Activated T-cell treated with anti-CD3 and anti-CD28 coated beads, Interleukin-2, amount 50 U/mL, for 72 hours (primary cell): ENCODE results near the gene DIP2C. TPM values are rescaled to one million over a fixed set of nuclear protein-coding genes. Genes with fewer than 3 reads are reported as not detected.

Source experiments
- ATAC-seq, 2 donors: fragments of 150-1000 bp; cut with Tn5 transposase; replicated peaks in 1 of 2; 2 replicates each; pipeline ENCODE4 v1.10.0; 2021; ENCODE audit warnings: moderate library complexity in 2 of 2, mild to moderate bottlenecking in 1 of 2
- DNase-seq, 2 donors: peaks; one replicate each; pipeline ENCODE4 v3.0.0; 2021 to 2022; ENCODE audit warnings: mixed read lengths in 1 of 2
- H3K27ac Mint-ChIP-seq: one replicate; pipeline ENCODE4 v1.8.0; 2022; ENCODE audit warnings: mild to moderate bottlenecking, moderate library complexity, mixed read lengths
- H3K27me3 Mint-ChIP-seq: one replicate; pipeline ENCODE4 v1.8.0; 2022; ENCODE audit warnings: low read depth, mixed read lengths
- H3K36me3 Mint-ChIP-seq, 2 donors: one replicate each; pipeline ENCODE4 v1.8.0; 2022; ENCODE audit warnings: mixed read lengths in 2 of 2, mild to moderate bottlenecking in 1 of 2; ENCODE audit not compliant: insufficient read depth in 2 of 2
- H3K4me1 Mint-ChIP-seq: one replicate; pipeline ENCODE4 v1.8.0; 2022; ENCODE audit warnings: low read depth, mixed read lengths
- H3K4me3 Mint-ChIP-seq, 2 donors: one replicate each; pipeline ENCODE4 v1.8.0; 2022; ENCODE audit warnings: mild to moderate bottlenecking in 2 of 2, mixed read lengths in 2 of 2, moderate library complexity in 2 of 2
- H3K9me3 Mint-ChIP-seq, 2 donors: one replicate each; pipeline ENCODE4 v1.8.0; 2022; ENCODE audit warnings: mixed read lengths in 2 of 2
- total RNA-seq, 2 donors: library from RNA; stranded (reverse); gene quantifications; one replicate each; pipeline ENCODE4 v1.2.3, GENCODE V29; 2022

Gene DIP2C
- total RNA-seq, 2 donors from 2014 or later, result 0.70 to 1.6 TPM

DNA sequence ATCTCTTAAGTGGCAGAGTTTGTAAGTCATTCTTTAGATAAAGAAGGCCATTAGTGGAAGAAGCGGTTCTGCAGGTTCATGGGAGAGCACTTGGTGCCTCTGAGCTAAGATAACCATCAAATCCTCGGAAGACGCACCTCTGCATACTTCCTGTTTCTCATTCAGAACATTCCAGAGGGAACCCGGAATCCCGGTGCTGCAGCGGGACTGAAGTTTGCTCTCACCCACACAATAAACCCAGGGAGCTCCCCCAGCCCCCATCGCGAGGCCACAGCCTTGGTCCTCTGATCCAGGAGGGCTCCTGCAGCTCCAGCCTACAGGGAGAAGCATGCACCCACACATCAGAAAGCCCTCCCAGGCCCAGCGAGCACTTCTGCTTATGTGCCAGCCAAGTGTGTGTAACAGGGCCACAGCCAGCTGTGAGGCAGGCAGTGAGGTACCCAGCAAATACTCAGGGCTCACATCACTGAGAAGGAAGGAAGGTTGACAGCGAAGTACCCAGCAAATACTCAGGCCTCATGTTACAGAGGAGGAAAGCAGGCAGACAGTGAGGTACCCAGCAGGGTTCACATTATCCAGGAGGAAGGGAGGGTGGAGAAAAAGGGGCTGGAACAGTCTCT, 142.4 kb downstream of the DIP2C start:
- ATAC-seq, result no peak
- Mint-ChIP-seq H3K4me3 (no peak overlapping the region), H3K27ac (no peak overlapping the region), H3K4me1 (peaks cover 5% of the 10 kb centered on the region), H3K27me3 (peaks cover 26% of the 10 kb centered on the region), H3K9me3 (no peaks in the 10 kb centered on the region), H3K36me3 (no peaks in the 10 kb centered on the region)
- no peak for DNase-seq

DNA sequence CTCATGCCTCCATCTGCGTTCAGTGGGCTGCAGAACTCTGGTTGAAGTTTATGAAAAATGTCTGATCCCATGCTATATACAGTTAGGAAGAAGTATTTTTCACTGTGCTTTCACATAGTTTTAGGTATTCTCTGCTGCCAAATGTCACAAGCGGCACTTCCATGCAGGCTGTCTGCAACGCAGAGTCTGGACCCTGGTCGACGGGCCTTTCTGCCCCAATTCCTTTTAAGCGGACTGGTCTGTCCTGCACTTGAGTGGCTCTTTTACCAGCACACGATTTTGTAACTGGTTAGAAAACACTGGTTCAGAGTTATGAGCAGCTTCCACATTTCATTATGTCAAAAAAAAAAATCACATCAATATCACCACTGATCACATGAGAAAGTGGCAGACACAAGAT, 143.0 kb downstream of the DIP2C start:
- DNase-seq, result no peak
- ATAC-seq, result no peak
- H3K9me3 Mint-ChIP-seq, result no peaks in the 10 kb centered on the region
- no peak overlapping the region for H3K27ac Mint-ChIP-seq
- peaks cover 32% of the 10 kb centered on the region for H3K27me3 Mint-ChIP-seq
- H3K4me1 Mint-ChIP-seq, result peaks cover 10% of the 10 kb centered on the region
- H3K36me3 Mint-ChIP-seq, result no peaks in the 10 kb centered on the region
- H3K4me3 Mint-ChIP-seq, result no peak overlapping the region

DNA sequence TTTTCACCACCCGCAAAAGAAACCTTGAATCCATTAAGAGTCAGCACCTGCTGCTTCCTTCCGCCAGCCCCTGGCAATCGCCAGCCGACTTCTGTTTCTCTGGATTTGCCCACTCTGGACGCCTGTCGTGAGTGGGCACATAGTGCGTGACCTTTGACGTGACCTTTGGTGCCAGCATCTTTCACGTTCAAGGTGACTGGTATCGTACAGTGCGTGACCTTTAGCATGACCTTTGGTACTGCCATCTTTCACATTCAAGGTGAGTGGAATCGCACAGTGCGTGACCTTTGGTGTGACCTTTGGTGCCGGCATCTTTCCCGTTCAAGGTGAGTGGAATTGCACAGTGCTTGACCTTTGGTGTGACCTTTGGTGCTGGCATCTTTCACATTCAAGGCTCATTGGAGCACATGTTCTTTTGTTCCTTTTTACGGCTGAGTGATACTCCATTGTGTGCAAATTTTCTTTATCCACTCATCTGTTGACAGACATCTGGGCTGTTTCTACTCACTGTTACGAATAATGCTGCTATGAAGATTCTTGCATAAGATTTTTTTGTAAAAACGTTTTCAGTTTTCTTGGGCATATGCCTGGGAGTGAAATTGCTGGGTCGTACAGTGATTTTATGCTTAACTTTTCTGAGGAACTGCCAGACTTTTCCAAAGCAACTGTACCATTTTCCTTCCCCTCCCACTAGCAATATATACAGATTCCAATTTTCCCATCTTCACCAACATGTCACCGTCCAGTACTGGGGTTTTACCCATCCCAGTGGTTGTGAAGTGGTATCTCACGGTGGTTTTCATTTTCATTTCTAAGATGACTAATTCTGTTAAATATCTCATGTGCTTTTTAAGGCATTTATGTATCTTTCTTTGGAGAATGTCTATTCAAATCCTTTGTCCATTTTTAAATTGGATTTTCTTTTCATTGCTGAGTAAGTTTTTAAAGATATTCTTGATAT, 145.3 kb downstream of the DIP2C start:
- H3K9me3 Mint-ChIP-seq, result no peaks in the 10 kb centered on the region
- peaks cover 47% of the 10 kb centered on the region for H3K27me3 Mint-ChIP-seq
- ATAC-seq, result peak in 1 of 2 donors; percentile 28

DNA sequence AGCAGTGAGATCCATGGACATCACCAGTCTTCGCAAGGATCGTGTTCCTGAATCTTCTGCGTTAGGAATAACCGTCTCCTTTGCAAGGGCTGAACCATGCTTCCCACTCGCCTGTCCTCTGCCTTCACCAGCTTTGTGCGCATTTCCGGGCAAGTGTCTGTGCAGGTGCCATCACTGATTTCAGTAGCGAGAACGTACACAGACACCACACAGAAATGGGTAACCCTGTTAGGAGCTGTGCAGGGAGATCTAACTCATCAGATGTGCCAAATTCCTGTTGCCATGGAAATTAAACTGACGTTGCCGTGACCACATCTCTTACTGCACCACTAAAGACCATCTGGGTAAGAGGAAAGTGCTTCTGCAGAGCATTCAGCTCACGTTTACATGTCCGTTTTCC, 146.3 kb downstream of the DIP2C start:
- DNase-seq (no peak), ATAC-seq (no peak)
- H3K9me3 Mint-ChIP-seq, result no peaks in the 10 kb centered on the region
- no peak overlapping the region for H3K27ac Mint-ChIP-seq
- H3K4me1 Mint-ChIP-seq, result peaks cover 10% of the 10 kb centered on the region
- peaks cover 43% of the 10 kb centered on the region for H3K27me3 Mint-ChIP-seq
- H3K36me3 Mint-ChIP-seq, result no peaks in the 10 kb centered on the region
- H3K4me3 Mint-ChIP-seq, result no peak overlapping the region

More for the DNA sequence above, 145.3 kb downstream of the DIP2C start:
- Mint-ChIP-seq H3K27ac (no peak overlapping the region), H3K4me1 (peaks cover 10% of the 10 kb centered on the region), H3K4me3 (no peak overlapping the region), H3K36me3 (no peaks in the 10 kb centered on the region)
- no peak for DNase-seq

DNA sequence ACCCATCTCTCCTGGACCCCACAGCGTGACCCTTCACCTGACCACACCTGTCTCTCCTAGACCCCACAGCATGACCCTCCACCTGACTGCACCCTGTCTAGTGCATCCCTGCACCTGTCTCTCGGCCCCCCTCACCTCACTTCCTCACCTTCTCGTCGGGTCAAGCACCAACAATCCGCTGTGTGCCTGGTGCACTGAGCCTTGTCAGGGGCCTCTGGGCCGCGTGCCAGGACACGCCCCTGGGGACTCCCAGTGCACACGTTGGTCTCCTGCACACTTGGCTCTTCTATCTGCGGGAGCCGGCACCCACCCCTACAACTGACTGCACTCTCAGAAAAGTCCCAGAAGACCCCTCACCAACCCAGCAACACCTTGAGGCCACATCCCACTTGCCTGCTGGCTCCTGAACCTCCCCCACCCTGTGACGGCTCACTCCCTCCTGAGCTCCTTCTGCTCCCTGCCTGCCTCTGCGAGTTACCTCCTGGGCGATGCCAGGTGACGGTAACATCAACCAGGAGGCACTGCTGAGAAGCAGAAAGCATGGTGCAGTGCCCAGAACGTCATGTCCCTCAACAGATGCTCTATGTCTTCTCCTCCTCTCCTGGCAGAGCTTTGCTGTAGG, 147.6 kb downstream of the DIP2C start:
- Mint-ChIP-seq H3K4me3 (no peak overlapping the region), H3K27me3 (peaks cover 32% of the 10 kb centered on the region), H3K9me3 (no peaks in the 10 kb centered on the region), H3K4me1 (peaks cover 10% of the 10 kb centered on the region), H3K27ac (no peak overlapping the region), H3K36me3 (no peaks in the 10 kb centered on the region)
- ATAC-seq (no peak), DNase-seq (no peak)

DNA sequence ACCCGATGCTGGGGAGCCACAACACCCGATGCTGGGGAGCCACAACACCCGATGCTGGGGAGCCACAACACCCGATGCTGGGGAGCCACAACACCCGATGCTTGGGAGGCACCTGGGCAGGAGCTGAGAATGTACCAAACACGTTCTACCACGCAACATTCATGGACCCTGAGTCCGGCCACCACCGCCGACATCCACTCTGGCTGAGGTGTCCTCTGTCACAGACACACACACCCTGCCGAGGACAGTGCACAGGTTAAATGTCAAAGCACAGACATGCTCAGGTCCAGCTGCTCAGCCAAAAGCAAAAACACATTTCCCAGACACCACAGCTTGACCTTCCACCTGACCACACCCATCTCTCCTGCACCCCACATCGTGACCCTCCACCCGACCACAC, 148.4 kb downstream of the DIP2C start:
- Mint-ChIP-seq H3K27ac (no peak overlapping the region), H3K36me3 (no peaks in the 10 kb centered on the region), H3K9me3 (no peaks in the 10 kb centered on the region), H3K4me1 (peaks cover 10% of the 10 kb centered on the region), H3K27me3 (peaks cover 28% of the 10 kb centered on the region), H3K4me3 (no peak overlapping the region)
- DNase-seq, result no peak
- no peak for ATAC-seq

DNA sequence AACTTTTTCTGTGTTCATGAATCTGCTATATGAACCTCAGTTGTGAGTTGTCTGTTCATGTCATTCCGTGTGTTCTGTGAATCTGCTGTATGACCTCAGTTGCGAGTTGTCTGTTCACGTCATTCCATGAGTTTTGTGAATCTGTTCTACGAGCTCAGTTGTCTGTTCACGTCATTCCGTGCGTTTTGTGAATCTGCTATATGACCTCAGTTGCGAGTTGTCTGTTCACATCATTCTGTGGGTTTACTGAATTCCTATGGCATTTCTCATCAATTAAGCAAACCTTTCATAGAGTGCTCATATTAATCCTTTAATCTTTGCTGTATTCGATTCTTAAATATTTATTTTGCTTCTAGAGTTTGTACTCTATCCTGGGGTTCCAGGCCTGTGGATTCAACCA, 150.6 kb downstream of the DIP2C start:
- no peak overlapping the region for H3K4me3 Mint-ChIP-seq
- H3K27me3 Mint-ChIP-seq, result peaks cover 28% of the 10 kb centered on the region
- DNase-seq, result no peak
- peaks cover 6% of the 10 kb centered on the region for H3K4me1 Mint-ChIP-seq
- ATAC-seq, result no peak
- no peaks in the 10 kb centered on the region for H3K9me3 Mint-ChIP-seq
- H3K27ac Mint-ChIP-seq, result no peak overlapping the region
- no peaks in the 10 kb centered on the region for H3K36me3 Mint-ChIP-seq

DNA sequence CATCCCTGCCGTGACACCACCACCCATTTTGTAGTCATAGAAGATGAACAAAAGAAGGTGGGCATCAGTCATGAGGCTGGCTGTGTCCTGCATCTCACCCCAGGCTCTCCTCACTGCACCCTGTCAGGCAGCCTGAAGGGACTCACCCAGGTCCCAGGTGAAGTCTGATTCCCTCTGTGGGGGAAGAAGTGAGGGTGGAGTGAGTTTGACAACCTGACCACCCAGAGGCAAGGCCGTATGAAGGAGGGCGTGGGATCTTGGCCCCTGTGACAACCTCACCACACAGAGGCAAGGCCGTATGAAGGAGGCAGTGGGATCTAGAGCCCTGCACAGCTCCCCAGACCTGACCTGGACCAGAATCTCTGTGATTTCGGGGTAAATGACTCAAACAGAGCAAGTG, 152.5 kb downstream of the DIP2C start:
- Mint-ChIP-seq H3K4me3 (no peak overlapping the region), H3K9me3 (no peaks in the 10 kb centered on the region), H3K27ac (no peak overlapping the region), H3K36me3 (no peaks in the 10 kb centered on the region), H3K27me3 (peaks cover 23% of the 10 kb centered on the region), H3K4me1 (peaks cover 4% of the 10 kb centered on the region)
- ATAC-seq (no peak), DNase-seq (no peak)

DNA sequence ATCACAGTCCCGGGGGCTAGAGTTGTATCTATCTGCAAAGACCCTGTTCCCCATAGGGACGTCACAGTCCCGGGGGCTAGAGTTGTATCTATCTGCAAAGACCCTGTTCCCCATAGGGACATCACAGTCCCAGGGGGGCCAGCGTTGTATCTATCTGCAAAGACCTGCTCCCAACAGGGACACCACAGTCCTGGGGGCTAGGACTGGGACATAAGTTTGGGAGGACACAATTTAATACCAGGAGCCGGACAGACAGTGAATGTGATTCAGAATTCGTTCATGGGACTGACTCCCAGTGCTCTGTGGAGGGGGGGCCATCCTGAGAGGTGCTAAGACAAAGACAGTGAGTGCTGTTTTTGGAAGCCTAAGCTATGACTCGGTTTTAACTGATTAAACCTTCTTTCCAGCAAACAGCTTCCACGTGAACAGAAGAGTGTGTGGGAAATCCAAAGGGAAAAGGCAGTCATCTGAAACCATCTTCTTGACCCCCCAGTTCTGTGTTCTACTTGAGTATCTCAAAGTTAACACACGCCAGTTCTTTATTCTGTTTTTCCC, 153.0 kb downstream of the DIP2C start:
- no peaks in the 10 kb centered on the region for H3K9me3 Mint-ChIP-seq
- H3K4me3 Mint-ChIP-seq, result no peak overlapping the region
- H3K4me1 Mint-ChIP-seq, result no peaks in the 10 kb centered on the region
- ATAC-seq, result no peak
- no peak overlapping the region for H3K27ac Mint-ChIP-seq
- H3K36me3 Mint-ChIP-seq, result no peaks in the 10 kb centered on the region
- DNase-seq, result no peak
- peaks cover 18% of the 10 kb centered on the region for H3K27me3 Mint-ChIP-seq

DNA sequence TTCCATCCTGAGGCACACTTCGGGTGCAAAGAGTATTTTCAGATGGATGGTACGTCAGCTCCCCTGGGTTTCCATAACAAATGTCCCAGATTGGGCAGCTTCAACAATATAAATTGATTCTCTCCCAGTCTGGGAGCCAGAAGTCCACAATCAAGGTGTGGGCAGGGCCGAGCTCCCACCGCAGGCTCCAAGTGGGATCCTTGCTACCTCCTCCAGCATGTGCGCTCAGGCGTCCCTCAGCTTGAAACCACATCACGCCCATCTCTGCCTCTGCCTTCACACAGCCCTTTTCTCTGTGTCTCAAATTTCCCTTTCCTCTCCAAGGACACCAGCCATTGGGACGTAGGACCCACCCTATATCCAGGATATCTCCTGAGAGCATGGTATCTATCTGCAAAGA, 153.5 kb downstream of the DIP2C start:
- no peaks in the 10 kb centered on the region for H3K4me1 Mint-ChIP-seq
- no peak overlapping the region for H3K4me3 Mint-ChIP-seq
- H3K36me3 Mint-ChIP-seq, result no peaks in the 10 kb centered on the region
- no peaks in the 10 kb centered on the region for H3K9me3 Mint-ChIP-seq
- H3K27me3 Mint-ChIP-seq, result peaks cover 14% of the 10 kb centered on the region
- ATAC-seq, result no peak
- no peak overlapping the region for H3K27ac Mint-ChIP-seq
- DNase-seq, result no peak

DNA sequence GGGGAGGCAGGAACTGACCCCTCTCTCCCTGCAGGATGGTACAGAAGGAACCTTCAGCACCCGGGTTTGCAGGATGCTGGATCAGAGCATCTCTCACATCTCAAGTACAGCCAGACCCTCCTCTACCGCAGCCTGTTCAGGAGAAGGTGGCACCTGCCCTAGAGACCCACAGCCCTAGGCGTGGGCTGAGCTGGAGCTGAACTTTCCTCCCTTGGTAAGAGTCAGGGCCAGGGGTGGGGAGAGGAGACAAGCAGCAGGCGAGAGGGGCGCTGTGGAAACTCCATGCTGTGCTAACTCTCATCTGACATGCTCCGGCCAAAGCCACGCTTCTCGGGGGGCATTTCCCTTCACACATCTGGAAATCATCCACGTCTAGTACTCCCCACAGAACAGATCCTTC, 154.4 kb downstream of the DIP2C start:
- DNase-seq (no peak), ATAC-seq (no peak)
- Mint-ChIP-seq H3K4me3 (no peak overlapping the region), H3K36me3 (no peaks in the 10 kb centered on the region), H3K27ac (no peak overlapping the region), H3K27me3 (peaks cover 7% of the 10 kb centered on the region), H3K4me1 (no peaks in the 10 kb centered on the region), H3K9me3 (no peaks in the 10 kb centered on the region)

DNA sequence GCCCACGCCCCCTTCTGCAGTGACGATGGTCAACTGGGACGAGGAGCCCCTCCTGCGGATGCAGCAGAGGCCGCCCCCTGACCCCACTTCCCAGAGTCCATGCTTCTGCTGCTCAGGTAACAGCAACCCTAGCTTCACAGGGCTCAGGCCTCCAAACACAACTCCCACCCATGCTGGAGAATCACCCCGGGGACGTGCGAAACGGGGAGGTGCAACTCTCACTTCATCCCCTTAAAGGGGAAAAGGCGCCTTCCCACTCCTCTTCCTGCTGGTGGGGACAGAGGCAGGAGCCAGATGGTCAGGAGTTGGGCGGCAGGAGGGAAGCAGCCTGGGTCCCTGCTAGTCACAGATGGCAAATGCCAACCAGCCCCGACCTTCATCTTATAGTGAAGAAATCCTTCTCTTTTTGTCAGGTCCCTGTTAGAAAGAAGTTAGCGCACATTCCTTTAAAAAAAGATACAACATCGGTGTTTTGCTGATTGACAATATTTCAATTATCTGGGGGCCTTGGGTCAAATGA, 155.4 kb downstream of the DIP2C start:
- H3K4me1 Mint-ChIP-seq, result no peaks in the 10 kb centered on the region
- H3K27ac Mint-ChIP-seq, result no peak overlapping the region
- no peaks in the 10 kb centered on the region for H3K36me3 Mint-ChIP-seq
- ATAC-seq (no peak), DNase-seq (no peak)
- H3K27me3 Mint-ChIP-seq, result no peaks in the 10 kb centered on the region
- H3K4me3 Mint-ChIP-seq, result no peak overlapping the region
- no peaks in the 10 kb centered on the region for H3K9me3 Mint-ChIP-seq

DNA sequence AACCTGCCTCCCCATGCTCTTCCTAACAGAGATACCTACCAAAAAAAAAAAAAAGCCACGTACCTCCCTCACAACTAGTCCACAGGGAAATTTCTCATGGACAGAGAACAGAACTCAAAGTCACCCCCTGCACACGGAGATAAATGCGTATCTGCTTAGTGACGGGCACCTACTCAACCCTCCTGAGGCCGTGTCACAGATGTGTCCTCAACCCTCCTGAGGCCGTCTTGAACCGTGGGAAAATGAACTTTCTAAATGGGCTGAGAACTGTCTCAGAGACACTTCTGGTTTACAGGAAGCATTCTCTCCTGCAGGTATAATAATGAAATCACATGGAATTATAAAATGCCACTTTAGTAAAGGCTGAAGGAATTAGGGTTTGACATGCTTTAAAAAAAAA, 155.9 kb downstream of the DIP2C start:
- Mint-ChIP-seq H3K27me3 (no peaks in the 10 kb centered on the region), H3K9me3 (no peaks in the 10 kb centered on the region), H3K36me3 (no peaks in the 10 kb centered on the region)

More for the DNA sequence above, 155.9 kb downstream of the DIP2C start:
- no peak overlapping the region for H3K27ac Mint-ChIP-seq
- DNase-seq (no peak), ATAC-seq (no peak)
- no peaks in the 10 kb centered on the region for H3K4me1 Mint-ChIP-seq
- H3K4me3 Mint-ChIP-seq, result no peak overlapping the region
